Measurements from ENCODE around the gene LAMA4. TPM values are rescaled to one million over a fixed set of nuclear protein-coding genes. Genes with fewer than 3 reads are reported as not detected.

Gene LAMA4
- total and polyA plus RNA-seq, 4 donors, result 2.1 to 6.0 (median 3.5) TPM

DNA sequence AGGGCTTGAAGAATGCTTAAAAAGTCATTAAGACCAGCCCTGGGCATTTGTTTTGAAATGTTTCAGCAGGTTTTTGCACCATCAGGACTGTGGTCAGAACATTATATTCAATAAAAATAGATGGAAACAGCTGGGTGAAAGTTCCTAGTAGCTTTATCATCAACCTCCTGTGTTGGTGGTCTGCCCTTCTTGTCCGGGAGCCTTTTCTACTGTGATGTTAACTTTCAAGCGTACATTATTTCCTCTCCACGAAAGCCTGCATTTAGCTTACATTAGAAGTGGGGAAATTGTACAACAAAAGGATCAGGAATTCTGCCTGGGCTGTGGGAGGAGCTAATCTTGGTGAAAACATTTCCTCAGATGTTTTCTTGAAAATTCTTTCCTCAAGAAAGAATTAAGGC is 71.1 kb downstream of the LAMA4 start:
- TF ChIP-seq, protein P1, sequence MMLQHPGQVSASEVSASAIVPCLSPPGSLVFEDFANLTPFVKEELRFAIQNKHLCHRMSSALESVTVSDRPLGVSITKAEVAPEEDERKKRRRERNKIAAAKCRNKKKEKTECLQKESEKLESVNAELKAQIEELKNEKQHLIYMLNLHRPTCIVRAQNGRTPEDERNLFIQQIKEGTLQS (IDR thresholded peaks at IDR 0.05), result no peak
- TF ChIP-seq HNF4A (conservative IDR thresholded peaks at IDR 0.05) (no peak), RAD21 (IDR thresholded peaks at IDR 0.05) (no peak), YY1 (IDR thresholded peaks at IDR 0.05) (no peak), GABPA (IDR thresholded peaks at IDR 0.05 in 1 of 2, conservative IDR thresholded peaks at IDR 0.05 in 1 of 2) (no peak), HNF4G (IDR thresholded peaks at IDR 0.05) (no peak), EGR1 (IDR thresholded peaks at IDR 0.05; ENCODE audit: low read depth in 2 of 2) (no peak), JUND (IDR thresholded peaks at IDR 0.05) (no peak), NR2F2 (IDR thresholded peaks at IDR 0.05) (no peak), FOXA2 (IDR thresholded peaks at IDR 0.05) (no peak), CTCF (IDR thresholded peaks at IDR 0.05; ENCODE audit: low read depth, low read length, missing input control) (no peak), TAF1 (conservative IDR thresholded peaks at IDR 0.05) (no peak), FOXA1 (IDR thresholded peaks at IDR 0.05) (no peak), RXRA (IDR thresholded peaks at IDR 0.05) (no peak), SP1 (IDR thresholded peaks at IDR 0.05) (no peak)
- TF ChIP-seq, protein P2, sequence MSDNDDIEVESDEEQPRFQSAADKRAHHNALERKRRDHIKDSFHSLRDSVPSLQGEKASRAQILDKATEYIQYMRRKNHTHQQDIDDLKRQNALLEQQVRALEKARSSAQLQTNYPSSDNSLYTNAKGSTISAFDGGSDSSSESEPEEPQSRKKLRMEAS (IDR thresholded peaks at IDR 0.05), result no peak
- TF ChIP-seq, protein P3, sequence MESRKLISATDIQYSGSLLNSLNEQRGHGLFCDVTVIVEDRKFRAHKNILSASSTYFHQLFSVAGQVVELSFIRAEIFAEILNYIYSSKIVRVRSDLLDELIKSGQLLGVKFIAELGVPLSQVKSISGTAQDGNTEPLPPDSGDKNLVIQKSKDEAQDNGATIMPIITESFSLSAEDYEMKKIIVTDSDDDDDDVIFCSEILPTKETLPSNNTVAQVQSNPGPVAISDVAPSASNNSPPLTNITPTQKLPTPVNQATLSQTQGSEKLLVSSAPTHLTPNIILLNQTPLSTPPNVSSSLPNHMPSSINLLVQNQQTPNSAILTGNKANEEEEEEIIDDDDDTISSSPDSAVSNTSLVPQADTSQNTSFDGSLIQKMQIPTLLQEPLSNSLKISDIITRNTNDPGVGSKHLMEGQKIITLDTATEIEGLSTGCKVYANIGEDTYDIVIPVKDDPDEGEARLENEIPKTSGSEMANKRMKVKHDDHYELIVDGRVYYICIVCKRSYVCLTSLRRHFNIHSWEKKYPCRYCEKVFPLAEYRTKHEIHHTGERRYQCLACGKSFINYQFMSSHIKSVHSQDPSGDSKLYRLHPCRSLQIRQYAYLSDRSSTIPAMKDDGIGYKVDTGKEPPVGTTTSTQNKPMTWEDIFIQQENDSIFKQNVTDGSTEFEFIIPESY (IDR thresholded peaks at IDR 0.05), result no peak
- Histone ChIP-seq H3K27me3 (ENCODE audit: control insufficient read depth in 4 of 4, insufficient read depth in 4 of 4, low read length in 3 of 4) (no peaks in the 10 kb centered on the region), H3K4me3 (ENCODE audit: low read depth in 1 of 3, low read length in 3 of 3) (no peak overlapping the region)

DNA sequence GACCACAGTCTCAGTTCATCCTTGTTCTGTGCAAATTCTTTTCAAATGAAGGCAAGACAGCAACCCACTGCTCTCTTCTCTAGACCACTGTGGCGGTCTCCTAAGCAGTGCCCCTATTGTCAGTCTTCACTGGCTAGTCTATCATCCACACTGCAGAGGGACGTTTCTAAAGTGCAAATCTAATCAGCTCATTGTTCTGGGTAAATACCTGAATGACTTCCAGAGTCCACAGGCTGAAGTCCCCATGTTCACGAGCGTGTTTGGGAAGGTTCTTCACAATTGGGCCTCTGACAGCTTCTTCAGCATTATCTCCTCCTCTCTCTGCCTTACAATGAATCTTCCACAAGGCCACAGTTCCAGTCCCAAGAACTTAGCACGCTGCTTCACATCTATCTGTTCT is 73.2 kb downstream of the LAMA4 start:
- Histone ChIP-seq H3K27me3 (ENCODE audit: control insufficient read depth in 4 of 4, insufficient read depth in 4 of 4, low read length in 3 of 4) (no peaks in the 10 kb centered on the region), H3K9ac (ENCODE audit: low read depth in 1 of 2, low read length in 2 of 2) (no peak overlapping the region), H3K9me3 (ENCODE audit: control insufficient read depth in 4 of 4, low read length in 3 of 4) (no peaks in the 10 kb centered on the region), H3K36me3 (ENCODE audit: control insufficient read depth in 4 of 4, insufficient read depth in 3 of 4, low read depth in 1 of 4, low read length in 3 of 4) (no peaks in the 10 kb centered on the region), H3K4me3 (ENCODE audit: low read depth in 1 of 3, low read length in 3 of 3) (no peak overlapping the region), H3K27ac (ENCODE audit: low read depth in 1 of 2, low read length in 2 of 2) (no peak overlapping the region), H3K4me1 (ENCODE audit: control insufficient read depth in 4 of 4, insufficient read depth in 4 of 4, low read length in 3 of 4) (peaks cover 0 to 8% (median 6%) of the 10 kb centered on the region in 4 donors)
- WGBS, result 54% methylated on average over 5 of the region's 5 CpGs
- TF ChIP-seq HNF4A (conservative IDR thresholded peaks at IDR 0.05), result peak in 1 of 2 donors; percentile 43
- TF ChIP-seq REST (IDR thresholded peaks at IDR 0.05), result no peak
- TF ChIP-seq CTCF (IDR thresholded peaks at IDR 0.05; ENCODE audit: low read depth, low read length, missing input control), result no peak
- TF ChIP-seq RXRA (IDR thresholded peaks at IDR 0.05), result no peak
- no peak for DNase-seq (ENCODE audit: low spot score)

More for the DNA sequence above, 71.1 kb downstream of the LAMA4 start:
- Histone ChIP-seq H3K9me3 (ENCODE audit: control insufficient read depth in 4 of 4, low read length in 3 of 4) (no peaks in the 10 kb centered on the region), H3K27ac (ENCODE audit: low read depth in 1 of 2, low read length in 2 of 2) (no peak overlapping the region), H3K4me1 (ENCODE audit: control insufficient read depth in 4 of 4, insufficient read depth in 4 of 4, low read length in 3 of 4) (peaks cover 0 to 8% (median 6%) of the 10 kb centered on the region in 4 donors), H3K36me3 (ENCODE audit: control insufficient read depth in 4 of 4, insufficient read depth in 3 of 4, low read depth in 1 of 4, low read length in 3 of 4) (no peaks in the 10 kb centered on the region), H3K9ac (ENCODE audit: low read depth in 1 of 2, low read length in 2 of 2) (no peak overlapping the region)
- DNase-seq (ENCODE audit: low spot score), result no peak
- WGBS, result 73% methylated on average over 3 of the region's 3 CpGs

Data from liver (tissue), 9 donors.